Activated CD8-positive, alpha-beta T cell treated with anti-CD3 and anti-CD28 coated beads for 36 hours (primary cell): ENCODE results near the gene PRXL2B. TPM values are rescaled to one million over a fixed set of nuclear protein-coding genes. Genes with fewer than 3 reads are reported as not detected.

Experiments
- ATAC-seq: fragments of 200-7000 bp; cut with Tn5 transposase; one replicate; pipeline ENCODE4 v1.10.0; 2021; ENCODE audit warnings: mild to moderate bottlenecking, moderate library complexity
- CTCF ChIA-PET: fragments of 350-600 bp; sonication (Branson Sonifier 250); formaldehyde crosslinking; loops from one replicate; lab custom pipeline; 2021; ENCODE audit warnings: antibody characterized with exemption; lab: Charles Lee
- POLR2A ChIA-PET: fragments of 350-600 bp; sonication (Branson Sonifier 250); formaldehyde crosslinking; loops from one replicate; lab custom pipeline; 2021; ENCODE audit warnings: antibody characterized with exemption; lab: Charles Lee
- DNase-seq: peaks from one replicate; pipeline ENCODE4 v3.0.0-alpha.2; 2020
- H3K27ac Mint-ChIP-seq: one replicate; pipeline ENCODE4 v1.8.0; 2021; ENCODE audit warnings: mild to moderate bottlenecking, mixed read lengths
- H3K27me3 Mint-ChIP-seq: one replicate; pipeline ENCODE4 v1.8.0; 2021; ENCODE audit warnings: mixed read lengths
- H3K36me3 Mint-ChIP-seq: one replicate; pipeline ENCODE4 v1.8.0; 2021; ENCODE audit warnings: low read depth, mixed read lengths
- H3K4me1 Mint-ChIP-seq: one replicate; pipeline ENCODE4 v1.8.0; 2021; ENCODE audit warnings: low read depth, mixed read lengths
- H3K4me3 Mint-ChIP-seq: one replicate; pipeline ENCODE4 v1.8.0; 2021; ENCODE audit warnings: mild to moderate bottlenecking, moderate library complexity, mixed read lengths
- H3K9me3 Mint-ChIP-seq: one replicate; pipeline ENCODE4 v1.8.0; 2021; ENCODE audit warnings: mixed read lengths
- CTCF ChIP-seq: fragments of 200-600 bp; IDR thresholded peaks from one replicate; pipeline ENCODE4 v1.8.0; 2022; ENCODE audit warnings: antibody characterized with exemption, mild to moderate bottlenecking
- intact Hi-C: fragments of 100-400 bp; cut with micrococcal nuclease; formaldehyde crosslinking; loops from one replicate; pipeline ENCODE4 v1.10.0; 2022
- total RNA-seq, 2 experiments: library from RNA; stranded (reverse); gene quantifications; one replicate each; pipeline ENCODE4 v1.2.3, GENCODE V29; 2021

The PRXL2B gene
- total RNA-seq, 2 experiments from 2014 or later: 39.1 to 43.6 TPM

- H3K4me1 Mint-ChIP-seq: peaks cover 19% of the 10 kb centered on the region
- ChIA-PET POLR2A (interaction anchor here (1.0 to 5.8 kb wide), 4 partner anchors 9 to 23 kb away, joined by 3 to 43 read pairs (median 16); partner anchors contain the start of gene PRXL2B), CTCF (interaction anchor here (0.7 to 2.6 kb wide), 10 partner anchors 9 to 147 kb away, joined by 3 to 16 read pairs (median 4); no protein-coding TSS in a partner anchor)
- no peaks in the 10 kb centered on the region for H3K9me3 Mint-ChIP-seq
- intact Hi-C loops: no loop called here
- H3K36me3 Mint-ChIP-seq: peaks cover 22% of the 10 kb centered on the region
- ATAC-seq (peak; percentile 65), DNase-seq (peak; percentile 49)
- TF ChIP-seq CTCF: peak; percentile 75
- H3K4me3 Mint-ChIP-seq: no peak overlapping the region
- H3K27me3 Mint-ChIP-seq: no peaks in the 10 kb centered on the region
- no peak overlapping the region for H3K27ac Mint-ChIP-seq
Measured at GRCh38 chr1:2561898-2562895, 24.4 kb upstream of the PRXL2B start.

- no peak overlapping the region for H3K27ac Mint-ChIP-seq
- CTCF ChIA-PET: interaction anchor here (1.1 kb wide), 1 partner anchor 22 kb away, joined by 3 read pairs; no protein-coding TSS in a partner anchor
Measured at GRCh38 chr1:2563205-2563604, 23.4 kb upstream of the PRXL2B start.

DNA sequence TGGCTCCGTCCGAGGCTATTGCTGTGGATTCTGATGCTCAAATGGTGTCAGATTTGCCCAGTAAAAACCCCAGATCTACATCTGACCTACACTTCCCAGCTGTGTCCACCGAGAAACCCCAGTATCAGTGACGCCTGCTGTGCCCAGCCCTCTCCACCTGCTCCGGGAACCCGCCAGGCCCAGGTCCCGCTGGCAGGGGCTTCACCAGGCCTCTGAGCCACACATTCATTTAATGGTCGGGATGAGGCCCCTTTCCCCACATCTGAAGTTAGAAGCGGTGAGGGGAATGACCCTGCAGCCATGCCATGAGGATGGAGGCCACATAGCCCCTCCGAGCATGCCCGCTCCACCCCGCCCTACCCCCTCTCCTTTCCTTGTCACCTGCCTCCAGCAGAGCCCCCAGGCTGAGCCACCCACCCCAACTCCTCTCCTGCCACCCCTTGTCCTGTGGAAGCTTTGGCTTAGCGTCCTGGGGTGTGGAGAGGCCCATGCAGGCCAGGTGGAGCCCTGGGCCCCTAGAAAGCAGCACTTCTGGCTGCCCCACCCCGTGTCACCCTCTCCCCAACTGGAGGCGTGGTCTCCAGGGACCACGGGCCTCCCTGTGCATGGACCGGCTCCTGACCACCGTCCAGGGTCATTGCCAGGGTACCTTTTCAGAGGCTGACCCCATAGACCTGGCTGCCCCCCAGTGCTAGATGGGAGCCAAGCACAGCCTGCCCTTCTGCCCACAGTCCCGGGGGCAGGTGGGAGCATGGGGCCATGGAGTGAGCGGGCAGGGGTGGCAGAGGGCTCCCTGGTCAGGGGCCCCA lies 22.4 kb upstream of the PRXL2B start:
- H3K4me3 Mint-ChIP-seq: no peak overlapping the region
- H3K4me1 Mint-ChIP-seq: peaks cover 7% of the 10 kb centered on the region
- no peak for TF ChIP-seq CTCF
- no peak for ATAC-seq
- H3K9me3 Mint-ChIP-seq: no peaks in the 10 kb centered on the region
- no peak overlapping the region for H3K27ac Mint-ChIP-seq
- no peaks in the 10 kb centered on the region for H3K27me3 Mint-ChIP-seq
- CTCF ChIA-PET: interaction anchor here (1.1 kb wide), 1 partner anchor 21 kb away, joined by 3 read pairs; no protein-coding TSS in a partner anchor
- H3K36me3 Mint-ChIP-seq: peaks cover 11% of the 10 kb centered on the region
- no peak for DNase-seq
- POLR2A ChIA-PET: interaction anchor here (0.9 to 5.8 kb wide), 5 partner anchors 7 to 21 kb away, joined by 3 to 43 read pairs (median 3); partner anchors contain the start of genes PRXL2B and TNFRSF14
- intact Hi-C loops: no loop called here

More at GRCh38 chr1:2563205-2563604, 23.4 kb upstream of the PRXL2B start:
- no peak overlapping the region for H3K4me3 Mint-ChIP-seq
- TF ChIP-seq CTCF: no peak
- no peaks in the 10 kb centered on the region for H3K9me3 Mint-ChIP-seq
- no peak for ATAC-seq
- no peak for DNase-seq
- peaks cover 16% of the 10 kb centered on the region for H3K36me3 Mint-ChIP-seq
- POLR2A ChIA-PET: interaction anchor here (4.1 to 5.8 kb wide), 2 partner anchors 8 to 22 kb away, joined by 26 to 43 read pairs; partner anchors contain the start of gene PRXL2B
- peaks cover 11% of the 10 kb centered on the region for H3K4me1 Mint-ChIP-seq
- no peaks in the 10 kb centered on the region for H3K27me3 Mint-ChIP-seq
- intact Hi-C loops: no loop called here

- Mint-ChIP-seq H3K27ac (no peak overlapping the region), H3K27me3 (no peaks in the 10 kb centered on the region), H3K4me1 (peaks cover 7% of the 10 kb centered on the region), H3K36me3 (peaks cover 11% of the 10 kb centered on the region), H3K9me3 (no peaks in the 10 kb centered on the region), H3K4me3 (no peak overlapping the region)
- ATAC-seq: no peak
- CTCF ChIA-PET: interaction anchor here (0.8 kb wide), 1 partner anchor 184 kb away, joined by 3 read pairs; no protein-coding TSS in a partner anchor
- POLR2A ChIA-PET: interaction anchor here (1.0 to 5.8 kb wide), 3 partner anchors 9 to 20 kb away, joined by 3 to 43 read pairs (median 3); partner anchors contain the start of genes PRXL2B and TNFRSF14
- TF ChIP-seq CTCF: no peak
- no peak for DNase-seq
- intact Hi-C loops: no loop called here
Measured at GRCh38 chr1:2564815-2565374, 21.7 kb upstream of the PRXL2B start.
